Hematopoietic multipotent progenitor cell (in vitro differentiated cells): Measurements from ENCODE around the gene AKTIP. TPM values are rescaled to one million over a fixed set of nuclear protein-coding genes. Genes with fewer than 3 reads are reported as not detected.

Source experiments
- DNase-seq, 3 donors: peaks; one replicate each; pipeline ENCODE4 v3.0.0-alpha.2; 2011 to 2015; ENCODE audit warnings: low read depth in 2 of 3, low spot score in 2 of 3
- small RNA-seq: library from RNA; depleted of rRNA; stranded (forward); fragments of <200 nt; gene quantifications from one replicate; pipeline ENCODE3, GENCODE V24; 2012
- total RNA-seq: library from RNA; depleted of rRNA; stranded (reverse); fragments of >200 nt; gene quantifications from one replicate; pipeline ENCODE4 v1.2.3, GENCODE V29; 2012

Gene AKTIP
- total RNA-seq, 1 donor, result 6.2 TPM

DNA sequence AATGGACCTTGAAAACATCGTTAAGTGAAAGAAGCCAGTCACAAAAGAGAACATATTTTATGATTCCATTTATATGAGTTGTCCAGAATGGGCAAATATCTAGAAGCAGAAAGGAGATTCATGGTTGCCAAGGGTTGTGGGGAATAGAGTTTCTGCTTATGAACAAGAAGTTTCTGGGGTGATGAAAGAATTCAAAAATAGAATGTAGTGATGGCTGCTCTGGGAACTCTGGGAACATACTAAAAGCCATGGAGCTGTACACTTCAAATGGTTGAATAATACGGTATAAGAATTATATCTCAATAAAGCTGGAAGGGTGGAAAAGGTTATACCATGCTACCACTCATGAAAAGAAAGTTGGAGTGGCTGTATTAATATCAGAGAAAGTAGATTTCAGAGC lies 18.5 kb downstream of the AKTIP start:
- DNase-seq, result no peak

- peak in 1 of 3 donors; percentile 16 for DNase-seq
These were observed 20.9 kb downstream of the AKTIP start for GRCh38 chr16:53482123-53482522.

- no peak for DNase-seq
These were observed 22.6 kb downstream of the AKTIP start for GRCh38 chr16:53480394-53480793.

DNA sequence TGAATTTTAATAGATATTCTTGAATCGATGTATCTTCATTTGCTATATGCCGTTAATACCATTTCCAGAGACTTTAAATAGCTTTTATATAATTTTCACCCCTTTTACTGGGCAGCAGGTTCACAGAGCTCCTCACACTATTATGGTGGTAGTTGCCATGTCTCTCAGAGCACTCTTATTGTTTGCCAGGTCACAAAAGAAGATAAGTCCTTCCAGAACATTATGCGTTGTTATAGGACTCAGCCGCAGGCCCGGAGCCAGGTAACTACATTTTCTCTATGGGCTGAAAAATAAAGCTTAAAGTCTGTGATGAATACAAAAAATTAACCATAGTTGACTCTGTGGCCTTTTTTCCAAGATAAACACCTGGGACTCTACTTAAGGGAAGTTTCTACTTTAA lies 24.0 kb downstream of the AKTIP start:
- DNase-seq, result no peak

- DNase-seq, result no peak
These were observed 26.1 kb downstream of the AKTIP start for GRCh38 chr16:53476867-53477266.

DNA sequence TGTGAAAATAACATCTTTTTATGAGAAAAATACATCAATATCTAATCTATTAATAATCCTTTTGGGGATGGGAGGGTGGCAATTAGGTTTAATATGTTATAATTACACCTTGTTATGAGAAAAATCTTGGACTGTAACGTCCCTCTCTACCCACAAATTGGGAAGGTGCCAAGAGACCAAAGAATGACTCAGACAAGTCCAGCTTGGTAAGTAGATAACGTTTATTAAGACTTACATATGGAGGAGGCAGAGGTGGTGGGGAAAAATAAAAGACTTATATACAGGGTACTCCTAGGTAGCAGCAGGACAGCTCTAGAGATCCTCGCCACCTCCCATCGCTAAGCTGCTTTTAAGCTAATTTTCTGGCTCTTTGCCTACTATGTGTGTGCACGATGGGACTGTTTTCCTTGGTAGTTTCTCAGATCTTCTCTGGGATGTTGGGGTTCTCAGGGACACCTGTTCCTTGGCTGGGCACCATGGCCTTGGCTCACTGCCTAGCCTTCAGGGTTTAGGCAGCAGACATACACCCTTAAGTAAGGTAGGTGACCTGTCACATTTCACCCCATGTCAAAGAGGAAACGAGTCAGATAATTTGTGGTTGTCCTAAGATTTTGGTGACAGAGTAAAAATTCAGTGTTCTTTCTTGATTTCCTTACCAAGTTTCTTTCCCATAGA lies 37.3 kb downstream of the AKTIP start:
- DNase-seq, result peak in 2 of 3 donors; percentile 31 to 49

DNA sequence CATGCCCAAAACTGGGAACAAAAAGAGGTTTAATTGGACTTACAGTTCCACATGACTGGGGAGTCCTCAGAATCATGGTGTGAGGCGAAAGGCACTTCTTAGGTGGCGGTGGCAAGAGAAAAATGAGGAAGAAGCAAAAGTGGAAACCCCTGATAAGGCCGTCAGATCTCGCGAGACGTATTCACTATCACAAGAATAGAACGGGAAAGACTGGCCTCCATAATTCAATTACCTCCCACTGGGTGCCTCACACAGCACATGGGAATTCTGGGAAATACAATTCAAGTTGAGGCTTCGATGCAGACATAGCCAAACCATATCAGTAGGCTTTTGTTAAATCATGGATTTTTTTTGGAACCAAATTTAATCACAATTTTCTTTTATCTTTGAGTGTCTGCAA lies 44.4 kb downstream of the AKTIP start:
- no peak for DNase-seq

GRCh38 chr16:53457670-53458069 lies 45.3 kb downstream of the AKTIP start:
- DNase-seq, result peak in 1 of 3 donors; percentile 66

- peak in 2 of 3 donors; percentile 45 to 47 for DNase-seq
These were observed 46.4 kb downstream of the AKTIP start for GRCh38 chr16:53456625-53457024.

GRCh38 chr16:53453928-53454327 lies 49.1 kb downstream of the AKTIP start:
- no peak for DNase-seq

GRCh38 chr16:53449816-53450517 lies 53.0 kb downstream of the AKTIP start:
- DNase-seq, result no peak

DNA sequence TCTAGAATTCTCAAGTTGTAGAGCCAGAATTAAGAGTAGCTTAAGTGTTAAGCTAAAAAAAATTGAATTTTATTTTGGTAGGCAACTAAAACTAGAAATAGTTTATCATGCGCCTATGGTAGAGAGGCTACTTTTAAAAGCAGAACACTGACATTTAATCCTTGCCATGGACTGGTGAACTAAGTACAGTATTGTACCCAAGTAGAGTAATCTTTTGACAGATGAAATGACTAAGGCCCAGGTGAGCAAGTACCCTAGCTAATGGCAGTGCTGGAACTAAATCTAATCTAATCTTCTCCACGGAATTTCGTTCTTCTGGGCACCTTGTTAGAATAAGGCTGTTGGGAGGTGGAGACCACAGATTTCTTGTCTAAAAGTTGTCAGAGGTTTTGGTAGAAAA lies 56.9 kb downstream of the AKTIP start:
- no peak for DNase-seq

DNA sequence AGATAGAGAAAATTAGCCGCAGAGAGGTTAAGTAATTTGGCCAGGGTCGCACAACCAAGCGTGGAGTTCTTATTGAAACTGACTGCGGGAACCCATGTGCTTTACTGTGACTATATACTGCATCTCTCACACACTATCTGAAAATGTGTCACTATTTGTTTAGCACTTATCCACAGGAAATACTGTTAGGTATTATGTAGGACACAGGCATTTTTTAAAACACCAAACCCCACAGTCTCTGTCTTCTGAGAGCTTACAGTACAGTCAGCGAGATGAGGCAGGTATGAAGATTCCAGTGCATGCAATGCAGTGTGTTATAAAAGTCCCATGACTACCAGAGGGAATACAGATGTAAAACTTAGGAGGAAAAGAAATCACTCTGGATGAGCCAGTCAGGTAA lies 57.5 kb downstream of the AKTIP start:
- no peak for DNase-seq

Small RNA genes within 50 kb of the gene (small RNA-seq; reads per million reads assigned to genes)
- gene RNU6-1153P, result not detected

Other genes starting within 250 kb of the AKTIP start
- 32.9 TPM for gene RBL2, start 68.7 kb downstream of the AKTIP start, total RNA-seq
- 2.2 TPM for gene RPGRIP1L, start 200.7 kb upstream of the AKTIP start, total RNA-seq
- 40.1 TPM for gene FTO, start 200.9 kb upstream of the AKTIP start, total RNA-seq